Adrenal gland (tissue), 12 donors: ENCODE results near the gene TRAPPC12. TPM values are rescaled to one million over a fixed set of nuclear protein-coding genes. Genes with fewer than 3 reads are reported as not detected.

Experiments used
- DNase-seq, 7 donors: peaks; one replicate each; pipeline ENCODE4 v3.0.0-alpha.2; 2019 to 2020
- H3K27ac ChIP-seq, 5 donors: fragments of 200-600 bp; sonication (generic) in 4 of 5; 1 replicate in 3 of 5; 2 replicates in 2 of 5; pipeline versions ENCODE4 v1.5.1 to v1.8.0; 2016 to 2020; ENCODE audit warnings: mild to moderate bottlenecking in 1 of 5
- H3K27me3 ChIP-seq: fragments of 200-600 bp; 2 replicates; pipeline ENCODE4 v1.8.0; 2021
- H3K36me3 ChIP-seq, 2 donors: fragments of 200-600 bp; replicated peaks in 1 of 2; 1 replicate in 1 of 2; 2 replicates in 1 of 2; pipeline versions ENCODE4 v1.5.1 to v1.8.0; 2018 to 2022
- H3K4me1 ChIP-seq, 2 donors: fragments of 200-600 bp; replicated peaks in 1 of 2; 1 replicate in 1 of 2; 2 replicates in 1 of 2; pipeline versions ENCODE4 v1.5.1 to v1.8.0; 2018 to 2021
- H3K4me3 ChIP-seq, 4 donors: fragments of 200-600 bp; sonication (generic) in 3 of 4; one replicate each; pipeline ENCODE4 v1.5.1; 2016 to 2018
- H3K9me3 ChIP-seq, 3 donors: fragments of 200-600 bp; sonication (generic) in 1 of 3; replicated peaks in 1 of 3; 1 replicate in 2 of 3; 2 replicates in 1 of 3; pipeline versions ENCODE4 v1.5.1 to v1.8.0; 2016 to 2021
- POLR2A ChIP-seq, 2 donors: fragments of 450-650 bp; IDR thresholded peaks; one replicate each; pipeline ENCODE4 v1.6.1; 2017; ENCODE audit warnings: antibody characterized with exemption in 2 of 2, mild to moderate bottlenecking in 2 of 2, moderate library complexity in 1 of 2
- WGBS, 4 donors: extraction: QIAGEN DNeasy Blood & Tissue Kit in 2 of 4; methylation state at CpG; one replicate each; pipeline versions ENCODE4 v1.1.5 to v1.1.7; 2013 to 2017; 5-methylcytosine and 5-hydroxymethylcytosine counted together
- intact Hi-C, 2 donors: fragments of 100-400 bp; cut with DNase I; formaldehyde crosslinking; loops; one replicate each; pipeline versions ENCODE4 v1.14.1 to v1.15.0; 2022 to 2023
- polyA plus RNA-seq, 3 donors: library from polyadenylated mRNA; stranded (reverse); fragments of 200-250 nt in 2 of 3; fragments of 350-450 nt in 1 of 3; fragmentation: Illumina TruSeq in 1 of 3; extraction: RNeasy Lipid Tissue Mini Kit (QIAGEN cat#74804) in 1 of 3; gene quantifications; one replicate each; pipeline ENCODE4 v1.2.3, GENCODE V29; 2013 to 2014
- total RNA-seq, 9 donors: library from RNA; depleted of rRNA in 4 of 9; stranded (reverse); fragments of >200 nt in 4 of 9; fragments of 120-200 nt in 1 of 9; fragmentation: NEBNext Ultra II Directional in 1 of 9; extraction: Animal tissue kit (Norgen Biotek cat#: 25700) in 1 of 9; gene quantifications; one replicate each; pipeline versions ENCODE4 v1.1.0 to v1.2.4, GENCODE V29; 2013 to 2023
- TF ChIP-seq, protein P1 (sequence below), 6 experiments: fragments of 450-650 bp in 4 of 6; fragments of 200-600 bp in 2 of 6; sonication (generic) in 1 of 6; IDR thresholded peaks; 1 replicate in 5 of 6; 2 replicates in 1 of 6; pipeline versions ENCODE4 v1.5.1 to v1.8.0; 2016 to 2021; ENCODE audit warnings: antibody characterized with exemption in 6 of 6, mild to moderate bottlenecking in 2 of 6, moderate library complexity in 1 of 6
- donor health status: healthy with polysubstance abuse.
- donor health status: Bipolar disorder and iron deficiency.
- donor health status: DM: yes; HTN: yes; CAD: no.
- donor health status: DM: no; HTN: no; CAD: no.
- donor health status: DM: no; HTN: no; CAD: no.
- donor health status: DM: yes; HTN: yes; CAD: no.

Gene TRAPPC12
- total and polyA plus RNA-seq, 12 donors, result 58.3 to 334 (median 99.5) TPM

DNA sequence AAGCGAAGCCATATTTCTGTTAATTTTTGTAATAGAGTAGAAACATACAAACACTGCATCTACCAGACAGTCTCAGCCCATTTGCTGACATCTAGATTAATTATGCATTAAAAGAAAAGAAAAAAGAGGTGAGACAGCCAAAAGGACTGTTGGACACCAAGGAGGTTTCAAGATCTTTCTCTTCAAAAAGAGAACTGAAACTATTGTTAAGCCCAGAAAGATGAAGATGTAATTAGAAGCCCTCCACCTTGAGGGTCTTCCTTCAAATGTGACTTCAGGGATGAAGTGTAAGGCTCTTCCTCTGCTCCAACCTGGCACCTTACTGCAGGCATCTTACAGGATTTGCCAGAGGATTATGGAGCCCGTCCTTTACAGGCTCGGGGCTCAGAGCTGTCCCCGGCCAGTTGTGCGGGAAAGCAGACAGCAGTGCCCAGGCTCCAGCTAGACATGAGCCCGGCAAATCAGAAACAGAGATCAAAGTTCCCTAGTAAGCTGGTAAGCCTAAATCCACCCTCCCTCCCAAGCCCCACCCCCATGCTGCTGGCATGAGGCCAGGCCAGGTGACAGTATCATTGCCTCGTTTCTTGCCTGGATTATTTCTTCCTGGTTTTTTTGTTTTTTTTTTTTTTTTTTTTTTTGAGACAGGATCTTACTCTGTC lies 101.0 kb downstream of the TRAPPC12 start:
- H3K36me3 ChIP-seq, result peaks cover 0 to 18% of the 10 kb centered on the region in 2 donors
- no peaks in the 10 kb centered on the region for H3K27me3 ChIP-seq
- no peak overlapping the region for H3K27ac ChIP-seq
- no peaks in the 10 kb centered on the region for H3K4me1 ChIP-seq
- no peak for DNase-seq
- TF ChIP-seq, protein P1, sequence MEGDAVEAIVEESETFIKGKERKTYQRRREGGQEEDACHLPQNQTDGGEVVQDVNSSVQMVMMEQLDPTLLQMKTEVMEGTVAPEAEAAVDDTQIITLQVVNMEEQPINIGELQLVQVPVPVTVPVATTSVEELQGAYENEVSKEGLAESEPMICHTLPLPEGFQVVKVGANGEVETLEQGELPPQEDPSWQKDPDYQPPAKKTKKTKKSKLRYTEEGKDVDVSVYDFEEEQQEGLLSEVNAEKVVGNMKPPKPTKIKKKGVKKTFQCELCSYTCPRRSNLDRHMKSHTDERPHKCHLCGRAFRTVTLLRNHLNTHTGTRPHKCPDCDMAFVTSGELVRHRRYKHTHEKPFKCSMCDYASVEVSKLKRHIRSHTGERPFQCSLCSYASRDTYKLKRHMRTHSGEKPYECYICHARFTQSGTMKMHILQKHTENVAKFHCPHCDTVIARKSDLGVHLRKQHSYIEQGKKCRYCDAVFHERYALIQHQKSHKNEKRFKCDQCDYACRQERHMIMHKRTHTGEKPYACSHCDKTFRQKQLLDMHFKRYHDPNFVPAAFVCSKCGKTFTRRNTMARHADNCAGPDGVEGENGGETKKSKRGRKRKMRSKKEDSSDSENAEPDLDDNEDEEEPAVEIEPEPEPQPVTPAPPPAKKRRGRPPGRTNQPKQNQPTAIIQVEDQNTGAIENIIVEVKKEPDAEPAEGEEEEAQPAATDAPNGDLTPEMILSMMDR (IDR thresholded peaks at IDR 0.05), result no peak
- no peak for TF ChIP-seq POLR2A (IDR thresholded peaks at IDR 0.05)
- 63 to 74% (median 70%) methylated on average over 7 of the region's 7 CpGs for WGBS, 4 donors
- intact Hi-C loops, result no loop called here
- H3K9me3 ChIP-seq, result no peaks in the 10 kb centered on the region
- no peak overlapping the region for H3K4me3 ChIP-seq

DNA sequence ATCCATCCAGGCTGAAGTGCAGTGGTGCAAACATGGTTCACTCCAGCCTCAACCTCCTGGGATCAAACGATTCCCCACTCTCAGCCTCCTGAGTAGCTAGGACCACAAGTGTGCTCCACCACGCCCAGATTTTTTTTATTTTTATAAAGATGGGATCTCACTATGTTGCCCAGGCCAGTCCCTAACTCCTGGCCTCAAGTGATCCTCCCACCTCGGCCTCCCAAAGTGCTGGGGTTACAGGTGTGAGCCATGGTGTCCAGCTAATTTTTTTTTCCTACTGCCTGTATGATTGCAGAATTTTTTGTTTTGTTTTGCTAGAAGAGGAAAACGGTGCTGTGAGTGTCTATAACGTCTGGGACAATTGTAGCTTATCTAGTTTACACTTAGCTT lies 101.5 kb downstream of the TRAPPC12 start:
- no peaks in the 10 kb centered on the region for H3K27me3 ChIP-seq
- no peak for DNase-seq
- H3K36me3 ChIP-seq, result peaks cover 0 to 18% of the 10 kb centered on the region in 2 donors

DNA sequence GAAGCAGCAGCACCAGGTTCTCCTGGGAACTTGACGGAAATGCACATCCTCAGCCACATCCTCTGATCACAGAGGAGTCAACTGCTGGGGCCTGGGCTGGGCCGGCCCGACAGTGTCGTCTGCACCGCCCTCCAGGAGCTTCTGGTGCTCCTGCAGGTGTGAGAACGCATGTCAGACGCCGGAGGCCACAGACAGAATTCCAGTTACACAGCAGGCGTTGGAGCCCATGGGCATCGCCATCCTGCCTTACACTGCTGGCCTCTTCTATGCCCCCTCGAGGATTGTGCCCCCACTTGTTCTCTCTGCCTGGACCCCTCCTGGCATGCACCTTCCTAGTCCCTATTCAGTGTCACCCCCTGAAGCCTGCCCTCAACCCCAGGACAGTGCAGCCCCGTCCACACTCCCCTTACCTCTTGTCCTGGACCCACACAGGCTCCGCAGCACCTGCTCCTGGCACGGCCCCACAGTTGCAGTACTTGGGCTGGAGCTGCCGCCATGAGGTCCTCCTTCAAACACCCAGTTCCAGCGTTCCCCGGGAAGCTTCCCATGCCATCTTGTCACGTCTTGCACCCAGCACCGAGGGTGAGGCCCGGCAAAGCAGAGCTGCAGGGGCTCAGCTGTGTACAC lies 102.4 kb downstream of the TRAPPC12 start:
- peaks cover 0 to 18% of the 10 kb centered on the region in 2 donors for H3K36me3 ChIP-seq

More for the DNA sequence above, 101.5 kb downstream of the TRAPPC12 start:
- Histone ChIP-seq H3K27ac (no peak overlapping the region), H3K4me3 (no peak overlapping the region), H3K9me3 (no peaks in the 10 kb centered on the region), H3K4me1 (no peaks in the 10 kb centered on the region)
- intact Hi-C loops, result no loop called here
- WGBS, 4 donors, result 86 to 92% (median 86%) methylated on average over 5 of the region's 5 CpGs
- TF ChIP-seq, protein P1 (IDR thresholded peaks at IDR 0.05), result no peak
- TF ChIP-seq POLR2A (IDR thresholded peaks at IDR 0.05), result no peak

DNA sequence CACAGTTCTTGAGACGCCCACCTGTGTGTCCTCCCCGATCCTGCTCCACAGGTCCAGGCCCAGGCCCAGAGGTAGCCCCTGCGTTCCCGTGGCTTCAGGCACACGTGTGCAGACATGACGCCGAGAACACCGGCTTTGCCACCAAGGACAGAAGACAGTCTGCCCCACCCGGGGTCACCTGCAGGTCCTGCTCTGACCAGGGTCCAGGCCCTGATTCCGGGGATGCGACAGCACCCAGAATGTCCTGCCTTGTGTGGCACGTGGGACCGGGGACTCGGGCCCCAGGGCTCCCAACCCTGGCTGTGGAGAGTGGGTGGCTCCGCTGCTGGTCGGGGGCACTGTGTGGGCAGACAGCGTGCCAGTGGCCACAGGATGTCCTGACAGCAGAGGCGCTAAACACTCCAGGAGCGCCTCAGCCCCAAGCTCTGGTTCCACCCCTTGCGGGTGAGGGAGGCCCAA lies 102.9 kb downstream of the TRAPPC12 start:
- TF ChIP-seq, protein P1 (IDR thresholded peaks at IDR 0.05), result no peak
- TF ChIP-seq POLR2A (IDR thresholded peaks at IDR 0.05), result no peak
- intact Hi-C loops, result no loop called here
- H3K9me3 ChIP-seq, result no peaks in the 10 kb centered on the region
- DNase-seq, result no peak
- H3K4me3 ChIP-seq, result no peak overlapping the region
- no peaks in the 10 kb centered on the region for H3K27me3 ChIP-seq
- H3K36me3 ChIP-seq, result peaks cover 0 to 18% of the 10 kb centered on the region in 2 donors
- H3K4me1 ChIP-seq, result no peaks in the 10 kb centered on the region
- 94 to 100% (median 95%) methylated on average over 1 to 20 of the region's 20 CpGs for WGBS, 4 donors
- no peak overlapping the region for H3K27ac ChIP-seq

More for the DNA sequence above, 102.4 kb downstream of the TRAPPC12 start:
- no peaks in the 10 kb centered on the region for H3K4me1 ChIP-seq
- WGBS, 4 donors, result 94 to 97% (median 95%) methylated on average over 19 to 20 of the region's 20 CpGs
- DNase-seq, result no peak
- no peak overlapping the region for H3K4me3 ChIP-seq
- intact Hi-C loops, result no loop called here
- H3K27ac ChIP-seq, result no peak overlapping the region
- no peaks in the 10 kb centered on the region for H3K9me3 ChIP-seq
- no peaks in the 10 kb centered on the region for H3K27me3 ChIP-seq
- no peak for TF ChIP-seq POLR2A (IDR thresholded peaks at IDR 0.05)
- TF ChIP-seq, protein P1 (IDR thresholded peaks at IDR 0.05), result no peak
